Panc1 (cell line): Measurements from ENCODE around the gene ENHO.

Experiments used
- POLR2AphosphoS5 ChIP-seq: IDR thresholded peaks from 2 replicates; pipeline ENCODE4 v1.6.1; 2012; ENCODE audit warnings: mild to moderate bottlenecking, low read depth, low read length, moderate library complexity
- SIN3A ChIP-seq: IDR thresholded peaks from 2 replicates; pipeline ENCODE4 v1.6.1; 2012; ENCODE audit warnings: low read depth, mild to moderate bottlenecking, low read length, moderate library complexity, borderline replicate concordance; ENCODE audit not compliant: insufficient read depth
- TCF7L2 ChIP-seq: IDR thresholded peaks from 2 replicates; pipeline ENCODE4 v1.6.1; 2011; ENCODE audit warnings: mild to moderate bottlenecking, low read depth, low read length, inconsistent platforms
- TF ChIP-seq, protein P1 (sequence below): fragments of 450-650 bp; IDR thresholded peaks from 2 replicates; pipeline ENCODE4 v1.5.1; 2017; ENCODE audit warnings: mild to moderate bottlenecking

GRCh38 chr9:34524349-34524748 lies 1.6 kb upstream of the ENHO start:
- TF ChIP-seq, protein P1, sequence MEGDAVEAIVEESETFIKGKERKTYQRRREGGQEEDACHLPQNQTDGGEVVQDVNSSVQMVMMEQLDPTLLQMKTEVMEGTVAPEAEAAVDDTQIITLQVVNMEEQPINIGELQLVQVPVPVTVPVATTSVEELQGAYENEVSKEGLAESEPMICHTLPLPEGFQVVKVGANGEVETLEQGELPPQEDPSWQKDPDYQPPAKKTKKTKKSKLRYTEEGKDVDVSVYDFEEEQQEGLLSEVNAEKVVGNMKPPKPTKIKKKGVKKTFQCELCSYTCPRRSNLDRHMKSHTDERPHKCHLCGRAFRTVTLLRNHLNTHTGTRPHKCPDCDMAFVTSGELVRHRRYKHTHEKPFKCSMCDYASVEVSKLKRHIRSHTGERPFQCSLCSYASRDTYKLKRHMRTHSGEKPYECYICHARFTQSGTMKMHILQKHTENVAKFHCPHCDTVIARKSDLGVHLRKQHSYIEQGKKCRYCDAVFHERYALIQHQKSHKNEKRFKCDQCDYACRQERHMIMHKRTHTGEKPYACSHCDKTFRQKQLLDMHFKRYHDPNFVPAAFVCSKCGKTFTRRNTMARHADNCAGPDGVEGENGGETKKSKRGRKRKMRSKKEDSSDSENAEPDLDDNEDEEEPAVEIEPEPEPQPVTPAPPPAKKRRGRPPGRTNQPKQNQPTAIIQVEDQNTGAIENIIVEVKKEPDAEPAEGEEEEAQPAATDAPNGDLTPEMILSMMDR, result no peak
- TF ChIP-seq POLR2AphosphoS5 (no peak), TCF7L2 (no peak), SIN3A (no peak)
